H9 (cell line): ENCODE results near the gene BRD7. TPM values are rescaled to one million over a fixed set of nuclear protein-coding genes. Genes with fewer than 3 reads are reported as not detected.
"Not testable (repeated sequence)": the region's sequence is repeated elsewhere in the genome, so short reads cannot be mapped to it uniquely, and the experiment has no call there.

Experiments used
- DNase-seq: peaks from one replicate; pipeline ENCODE4 v3.0.0-alpha.2; 2017
- H2AFZ ChIP-seq: one replicate; pipeline ENCODE4 v1.6.1; 2013; ENCODE audit warnings: mild to moderate bottlenecking, low read length, control low read depth, moderate library complexity
- H2AK5ac ChIP-seq: 2 replicates; pipeline ENCODE4 v1.6.1; 2013; ENCODE audit warnings: low read length, control low read depth, mixed read lengths; ENCODE audit not compliant: insufficient read length
- H2BK120ac ChIP-seq: one replicate; pipeline ENCODE4 v1.6.1; 2013; ENCODE audit warnings: low read depth, mild to moderate bottlenecking, low read length, control low read depth, inconsistent platforms; ENCODE audit not compliant: poor library complexity, severe bottlenecking
- H2BK12ac ChIP-seq: 2 replicates; pipeline ENCODE4 v1.6.1; 2013; ENCODE audit warnings: low read length, control low read depth, mixed read lengths, low read depth; ENCODE audit not compliant: insufficient read length
- H2BK15ac ChIP-seq: 2 replicates; pipeline ENCODE4 v1.6.1; 2013; ENCODE audit warnings: low read depth, low read length, control low read depth
- H2BK20ac ChIP-seq: one replicate; pipeline ENCODE4 v1.6.1; 2013; ENCODE audit warnings: low read depth, mild to moderate bottlenecking, low read length, control low read depth, inconsistent platforms; ENCODE audit not compliant: poor library complexity, severe bottlenecking
- H2BK5ac ChIP-seq: 2 replicates; pipeline ENCODE4 v1.6.1; 2013; ENCODE audit warnings: low read length, control low read depth, mixed read lengths; ENCODE audit not compliant: insufficient read length
- H3K14ac ChIP-seq: 2 replicates; pipeline ENCODE4 v1.6.1; 2013; ENCODE audit warnings: low read length, control low read depth; ENCODE audit not compliant: insufficient read depth
- H3K18ac ChIP-seq: 2 replicates; pipeline ENCODE4 v1.6.1; 2013; ENCODE audit warnings: low read depth, mild to moderate bottlenecking, mixed read lengths, low read length, control low read depth; ENCODE audit not compliant: insufficient read length
- H3K23ac ChIP-seq: 2 replicates; pipeline ENCODE4 v1.6.1; 2013; ENCODE audit warnings: low read length, control low read depth, mixed read lengths, low read depth; ENCODE audit not compliant: insufficient read length
- H3K23me2 ChIP-seq: 2 replicates; pipeline ENCODE4 v1.6.1; 2013; ENCODE audit warnings: low read depth, mild to moderate bottlenecking, mixed read lengths, low read length, control low read depth; ENCODE audit not compliant: insufficient read length, poor library complexity, severe bottlenecking
- H3K27ac ChIP-seq: 2 replicates; pipeline ENCODE4 v1.5.1; 2013; ENCODE audit warnings: low read length, control low read depth, mixed read lengths, low read depth; ENCODE audit not compliant: insufficient read length
- H3K27me3 ChIP-seq: 2 replicates; pipeline ENCODE4 v1.6.1; 2013; ENCODE audit warnings: low read length, control low read depth, inconsistent platforms; ENCODE audit not compliant: insufficient read depth
- H3K4ac ChIP-seq: 2 replicates; pipeline ENCODE4 v1.6.1; 2013; ENCODE audit warnings: low read depth, mild to moderate bottlenecking, control low read depth, inconsistent platforms, low read length, moderate library complexity
- H3K4me1 ChIP-seq: 2 replicates; pipeline ENCODE4 v1.6.1; 2013; ENCODE audit warnings: low read length, control low read depth, inconsistent platforms; ENCODE audit not compliant: insufficient read depth
- H3K4me2 ChIP-seq: 2 replicates; pipeline ENCODE4 v1.6.1; 2013; ENCODE audit warnings: low read length, control low read depth, mixed read lengths; ENCODE audit not compliant: insufficient read length, insufficient read depth
- H3K56ac ChIP-seq: 2 replicates; pipeline ENCODE4 v1.6.1; 2013; ENCODE audit warnings: low read depth, mild to moderate bottlenecking, mixed read lengths, low read length, control low read depth; ENCODE audit not compliant: insufficient read length
- H3K79me1 ChIP-seq: 2 replicates; pipeline ENCODE4 v1.6.1; 2013; ENCODE audit warnings: low read depth, mild to moderate bottlenecking, moderate library complexity, low read length, control low read depth, inconsistent platforms; ENCODE audit not compliant: insufficient read depth, poor library complexity, severe bottlenecking
- H3K79me2 ChIP-seq: 2 replicates; pipeline ENCODE4 v1.6.1; 2013; ENCODE audit warnings: low read length, control low read depth, inconsistent platforms; ENCODE audit not compliant: insufficient read depth
- H3K9ac ChIP-seq: 2 replicates; pipeline ENCODE4 v1.6.1; 2013; ENCODE audit warnings: low read length, control low read depth, mixed read lengths; ENCODE audit not compliant: insufficient read length; ENCODE audit errors: extremely low read depth
- H3K9me3 ChIP-seq: one replicate; pipeline ENCODE4 v1.6.1; 2013; ENCODE audit warnings: low read depth, low read length, inconsistent platforms; ENCODE audit not compliant: control insufficient read depth
- H3T11ph ChIP-seq: one replicate; pipeline ENCODE4 v1.6.1; 2013; ENCODE audit warnings: mild to moderate bottlenecking, low read length, control low read depth, inconsistent platforms
- H4K20me1 ChIP-seq: one replicate; pipeline ENCODE4 v1.6.1; 2013; ENCODE audit not compliant: control insufficient read depth, insufficient read length, insufficient read depth
- H4K5ac ChIP-seq: 2 replicates; pipeline ENCODE4 v1.6.1; 2013; ENCODE audit warnings: low read depth, mild to moderate bottlenecking, mixed read lengths, low read length, control low read depth; ENCODE audit not compliant: insufficient read length
- H4K8ac ChIP-seq: replicated peaks from 2 replicates; pipeline ENCODE4 v1.6.1; 2013; ENCODE audit warnings: low read length, control low read depth, mixed read lengths, low read depth; ENCODE audit not compliant: insufficient read length
- H4K91ac ChIP-seq: 2 replicates; pipeline ENCODE4 v1.6.1; 2013; ENCODE audit warnings: low read depth, mild to moderate bottlenecking, moderate library complexity, mixed read lengths, low read length, control low read depth; ENCODE audit not compliant: insufficient read length
- H3K27ac Mint-ChIP-seq, 3 experiments: 2 replicates in 2 of 3; 3 replicates in 1 of 3; pipeline ENCODE4 v1.8.0; 2020 to 2021; ENCODE audit warnings: mixed read lengths in 3 of 3, mild to moderate bottlenecking in 1 of 3, moderate library complexity in 1 of 3
- H3K27me3 Mint-ChIP-seq: 2 replicates; pipeline ENCODE4 v1.8.0; 2021; ENCODE audit warnings: low read depth, mild to moderate bottlenecking, moderate library complexity, mixed read lengths
- H3K36me3 Mint-ChIP-seq, 3 experiments: 2 replicates in 2 of 3; 3 replicates in 1 of 3; pipeline ENCODE4 v1.8.0; 2020 to 2021; ENCODE audit warnings: low read depth in 3 of 3, mixed read lengths in 3 of 3; ENCODE audit not compliant: insufficient read depth in 1 of 3
- H3K4me1 Mint-ChIP-seq, 2 experiments: 2 replicates each; pipeline ENCODE4 v1.8.0; 2020; ENCODE audit warnings: mixed read lengths in 2 of 2
- H3K4me3 Mint-ChIP-seq, 2 experiments: 2 replicates in 1 of 2; 3 replicates in 1 of 2; pipeline ENCODE4 v1.8.0; 2020 to 2021; ENCODE audit warnings: mild to moderate bottlenecking in 2 of 2, mixed read lengths in 2 of 2, moderate library complexity in 1 of 2
- H3K9me3 Mint-ChIP-seq, 2 experiments: 2 replicates in 1 of 2; 3 replicates in 1 of 2; pipeline ENCODE4 v1.8.0; 2020; ENCODE audit warnings: mild to moderate bottlenecking in 2 of 2, mixed read lengths in 2 of 2, moderate library complexity in 1 of 2
- CTCF ChIP-seq: fragments of 200-600 bp; sonication (generic); conservative IDR thresholded peaks from 3 replicates; pipeline ENCODE4 v1.8.0; 2021; ENCODE audit warnings: antibody characterized with exemption, mild to moderate bottlenecking
- WGBS: extraction: QIAGEN DNeasy Blood & Tissue Kit; methylation state at CpG from one replicate; pipeline ENCODE4 v1.1.7; 2013; ENCODE audit warnings: missing lambda C conversion rate, low lambda C conversion rate, mixed read lengths; ENCODE audit not compliant: insufficient read length; ENCODE audit errors: extremely low coverage; 5-methylcytosine and 5-hydroxymethylcytosine counted together
- total RNA-seq: library from RNA; stranded (reverse); gene quantifications from 2 replicates; pipeline ENCODE4 v1.2.1, GENCODE V29; 2021

Gene BRD7
- total RNA-seq, 1 experiment from 2014 or later: 112 TPM

GRCh38 chr16:50351116-50351515, 17.7 kb downstream of the BRD7 start:
- Histone ChIP-seq H2BK20ac (no peak overlapping the region), H4K8ac (no peak overlapping the region), H3K23me2 (no peaks in the 10 kb centered on the region), H2BK5ac (no peak overlapping the region), H2BK12ac (no peak overlapping the region), H2AFZ (no peak overlapping the region), H3K4ac (no peak overlapping the region), H4K91ac (no peak overlapping the region), H3K9me3 (no peaks in the 10 kb centered on the region), H3K23ac (no peak overlapping the region), H3K4me2 (no peak overlapping the region), H3T11ph (no peak overlapping the region), H3K9ac (no peak overlapping the region), H3K27ac (no peak overlapping the region), H3K56ac (no peak overlapping the region), H4K5ac (no peak overlapping the region), H2AK5ac (no peak overlapping the region), H2BK120ac (no peak overlapping the region), H3K18ac (no peak overlapping the region), H3K14ac (no peak overlapping the region), H3K4me1 (no peaks in the 10 kb centered on the region), H3K79me1 (no peaks in the 10 kb centered on the region), H3K27me3 (no peaks in the 10 kb centered on the region), H2BK15ac (no peak overlapping the region), H3K79me2 (no peaks in the 10 kb centered on the region), H4K20me1 (no peaks in the 10 kb centered on the region)
- no peaks in the 10 kb centered on the region for H3K27me3 Mint-ChIP-seq
- H3K4me1 Mint-ChIP-seq: no peaks in the 10 kb centered on the region
- peaks cover 6 to 8% of the 10 kb centered on the region in 2 experiments for H3K9me3 Mint-ChIP-seq
- peaks cover 51 to 67% (median 62%) of the 10 kb centered on the region in 3 experiments for H3K36me3 Mint-ChIP-seq
- no peak overlapping the region for H3K27ac Mint-ChIP-seq
- TF ChIP-seq CTCF: no peak
- no peak overlapping the region for H3K4me3 Mint-ChIP-seq
- WGBS: no CpG with 5 or more reads among the region's 5 CpGs
- DNase-seq: no peak

GRCh38 chr16:50345210-50345609, 23.6 kb downstream of the BRD7 start:
- Mint-ChIP-seq H3K4me1 (peaks cover 16 to 17% of the 10 kb centered on the region in 2 experiments), H3K36me3 (peaks cover 62 to 81% (median 78%) of the 10 kb centered on the region in 3 experiments)
- H2BK5ac ChIP-seq, H3K9me3 ChIP-seq, H3T11ph ChIP-seq, H3K18ac ChIP-seq, H2BK15ac ChIP-seq, H4K20me1 ChIP-seq, H3K4me1 ChIP-seq, H3K27ac Mint-ChIP-seq, H3K9me3 Mint-ChIP-seq, DNase-seq, H2BK120ac ChIP-seq, H3K27me3 Mint-ChIP-seq, H3K4ac ChIP-seq, H3K9ac ChIP-seq, H2AFZ ChIP-seq, H2BK20ac ChIP-seq, H3K79me2 ChIP-seq, H3K4me2 ChIP-seq, H3K27ac ChIP-seq, H4K91ac ChIP-seq, H4K5ac ChIP-seq, H3K4me3 Mint-ChIP-seq, H2BK12ac ChIP-seq, H3K23ac ChIP-seq, H2AK5ac ChIP-seq, H3K79me1 ChIP-seq, H4K8ac ChIP-seq, H3K56ac ChIP-seq, H3K27me3 ChIP-seq, H3K14ac ChIP-seq, H3K23me2 ChIP-seq: not testable (repeated sequence)
- no CpG with 5 or more reads among the region's 2 CpGs for WGBS
